Cardiac fibroblast (primary cell): Measurements from ENCODE around the gene WDR7.

Experiments used
- DNase-seq, 2 donors: peaks; one replicate each; pipeline versions ENCODE4 v3.0.0 to v3.0.0-alpha.2; 2010; ENCODE audit warnings: low read depth in 2 of 2
- H3K4me3 ChIP-seq, 2 donors: replicated peaks in 1 of 2; 1 replicate in 1 of 2; 2 replicates in 1 of 2; pipeline ENCODE4 v1.5.1; 2011; ENCODE audit warnings: low read depth in 2 of 2, low read length in 2 of 2, mild to moderate bottlenecking in 2 of 2, moderate library complexity in 1 of 2
- CTCF ChIP-seq: IDR thresholded peaks from one replicate; pipeline ENCODE4 v1.5.1; 2011; ENCODE audit warnings: low read depth, mild to moderate bottlenecking, low read length, inconsistent platforms

WDR7 gene

GRCh38 chr18:56977771-56978170 is 326.6 kb downstream of the WDR7 start:
- DNase-seq = no peak
- no peak overlapping the region for H3K4me3 ChIP-seq
- TF ChIP-seq CTCF = no peak

DNA sequence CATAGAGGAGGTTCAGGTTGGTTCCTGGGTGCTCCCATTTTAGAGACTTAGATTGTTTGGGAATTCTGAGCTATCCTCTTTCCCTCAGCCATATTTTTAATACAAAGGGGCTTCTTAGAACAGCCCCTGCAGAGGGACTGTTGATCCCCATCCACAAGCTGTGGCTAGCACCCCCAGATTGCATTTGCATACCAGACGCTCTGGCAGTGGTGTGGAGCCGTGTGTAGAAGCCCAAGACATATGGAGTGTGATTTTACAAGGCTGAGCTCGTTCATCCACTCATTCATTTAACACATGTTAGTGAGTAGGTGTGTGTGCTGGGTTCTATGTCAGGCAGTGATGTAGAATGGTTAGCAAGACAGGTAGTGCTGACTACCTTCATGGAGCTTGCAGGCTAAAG is 329.0 kb downstream of the WDR7 start:
- H3K4me3 ChIP-seq = no peak overlapping the region
- no peak for TF ChIP-seq CTCF
- no peak for DNase-seq

DNA sequence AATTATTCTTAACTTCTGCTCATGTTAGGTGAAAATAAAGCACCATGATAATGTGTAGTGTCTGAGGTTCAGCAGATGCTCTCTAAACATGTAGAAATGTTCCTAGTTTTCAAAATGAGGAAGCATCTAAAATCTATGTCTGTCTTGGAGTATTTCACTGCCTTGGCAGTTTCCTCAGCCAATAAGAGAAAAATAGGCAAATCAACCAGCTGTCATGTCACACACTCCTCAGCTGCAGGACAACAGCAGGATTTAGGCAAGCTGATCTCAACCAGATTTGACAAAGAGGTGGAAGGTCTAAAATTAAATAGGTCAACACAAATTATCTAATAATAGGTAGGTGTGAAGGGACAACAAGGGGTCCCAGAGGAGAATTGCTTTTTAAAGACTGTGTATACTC is 331.6 kb downstream of the WDR7 start:
- no peak for TF ChIP-seq CTCF
- no peak overlapping the region for H3K4me3 ChIP-seq
- no peak for DNase-seq

GRCh38 chr18:56983275-56983992 is 332.3 kb downstream of the WDR7 start:
- TF ChIP-seq CTCF = no peak
- DNase-seq = no peak
- no peak overlapping the region for H3K4me3 ChIP-seq

GRCh38 chr18:56984731-56985130 is 333.6 kb downstream of the WDR7 start:
- no peak overlapping the region for H3K4me3 ChIP-seq
- no peak for DNase-seq
- no peak for TF ChIP-seq CTCF

DNA sequence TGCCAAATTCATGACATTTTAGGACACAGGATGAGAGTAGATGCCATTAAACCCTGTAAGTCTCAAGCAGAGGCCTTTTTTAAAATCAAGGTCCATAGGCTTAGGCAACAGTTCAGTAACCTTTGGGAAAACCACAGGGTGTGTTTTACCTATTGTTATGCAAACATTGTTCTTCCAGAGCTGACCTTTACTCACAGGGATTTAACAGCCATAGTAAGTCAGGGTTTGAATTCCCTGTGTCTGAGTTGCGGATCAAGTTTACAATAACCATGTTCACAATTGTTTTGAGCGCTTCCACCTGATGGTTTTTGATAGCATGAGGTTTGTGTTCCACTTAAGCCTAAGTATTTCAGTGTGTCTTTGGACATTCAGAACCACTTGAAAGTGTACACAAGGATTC is 335.7 kb downstream of the WDR7 start:
- DNase-seq = no peak
- H3K4me3 ChIP-seq = no peak overlapping the region
- TF ChIP-seq CTCF = no peak

DNA sequence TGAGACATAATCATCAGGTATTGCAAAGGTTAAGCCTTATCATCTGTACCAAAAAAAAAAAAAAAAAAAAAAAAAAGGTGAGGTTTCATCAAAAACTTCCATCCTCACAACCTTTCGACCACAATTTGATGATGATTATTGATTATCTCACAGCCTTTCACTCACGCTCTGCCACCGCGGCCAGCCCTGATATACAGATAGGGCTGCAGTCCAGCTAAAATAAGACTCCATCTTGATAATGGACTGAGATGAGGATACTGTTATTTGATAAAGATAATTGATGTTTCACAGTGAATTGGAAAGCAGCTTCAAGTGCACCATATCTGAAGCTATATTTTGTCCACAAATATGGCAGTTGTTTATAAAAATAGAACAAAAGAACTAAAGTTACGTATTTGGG is 336.1 kb downstream of the WDR7 start:
- no peak for DNase-seq
- H3K4me3 ChIP-seq = no peak overlapping the region
- TF ChIP-seq CTCF = no peak
